ENCODE measurements around the gene CISD3.

CISD3 gene

GRCh38 chr17:38746849-38747462 is 16.8 kb downstream of the CISD3 start (continued):
- TF ChIP-seq PRDM10 (tag by site-specific recombination; IDR thresholded peaks at IDR 0.05), result peak; percentile 81
- no peak for TF ChIP-seq GFI1B (tag by site-specific recombination; IDR thresholded peaks at IDR 0.05)
- peak; percentile 71 for TF ChIP-seq GLIS2 (tag by site-specific recombination; IDR thresholded peaks at IDR 0.05)
- no peak for TF ChIP-seq ZNF449 (tag by site-specific recombination; IDR thresholded peaks at IDR 0.05)
- TF ChIP-seq BCL6B (tag by site-specific recombination; IDR thresholded peaks at IDR 0.05), result no peak
- no peak for TF ChIP-seq HOXA7 (CRISPR knock-in tag; IDR thresholded peaks at IDR 0.05; ENCODE audit: borderline replicate concordance)
- no peak for TF ChIP-seq ZNF174 (tag by site-specific recombination; IDR thresholded peaks at IDR 0.05)
- TF ChIP-seq ZNF398 (tag by site-specific recombination; IDR thresholded peaks at IDR 0.05), result no peak
- TF ChIP-seq ZNF596 (tag by site-specific recombination; IDR thresholded peaks at IDR 0.05), result no peak
- 0 out of 2 replicates have a peak, but pooled peaks have one; percentile 60 for TF ChIP-seq ZBTB7A (tag by site-specific recombination; IDR thresholded peaks at IDR 0.05; ENCODE audit: low read depth)
- TF ChIP-seq ZNF837 (tag by site-specific recombination; IDR thresholded peaks at IDR 0.05), result no peak
- TF ChIP-seq ZBTB10 (tag by site-specific recombination; IDR thresholded peaks at IDR 0.05), result peak; percentile 12; the same call in 1 of the 2 replicates
- TF ChIP-seq ZNF423 (tag by site-specific recombination; IDR thresholded peaks at IDR 0.05), result 0 out of 2 replicates have a peak, but pooled peaks have one; percentile 19
- peak; percentile 59 for TF ChIP-seq ZIC2 (tag by site-specific recombination; IDR thresholded peaks at IDR 0.05)
- 0 out of 2 replicates have a peak, but pooled peaks have one; percentile 27 for TF ChIP-seq WT1 (tag by site-specific recombination; IDR thresholded peaks at IDR 0.05)
- no peak for TF ChIP-seq ZNF48 (tag by site-specific recombination; IDR thresholded peaks at IDR 0.05)
- TF ChIP-seq ZNF302 (tag by site-specific recombination; IDR thresholded peaks at IDR 0.05; ENCODE audit: low read depth), result no peak
- no peak for TF ChIP-seq SCRT1 (tag by site-specific recombination; IDR thresholded peaks at IDR 0.05; ENCODE audit: borderline replicate concordance)
- TF ChIP-seq EGR2 (tag by site-specific recombination; IDR thresholded peaks at IDR 0.05; ENCODE audit: low read depth), result peak; percentile 85
- TF ChIP-seq KLF8 (tag by site-specific recombination; IDR thresholded peaks at IDR 0.05), result peak; percentile 42; the same call in 1 of the 2 replicates
- TF ChIP-seq ZNF404 (tag by site-specific recombination; IDR thresholded peaks at IDR 0.05), result no peak
- peak; percentile 35 for TF ChIP-seq SP2 (tag by site-specific recombination; IDR thresholded peaks at IDR 0.05)
- TF ChIP-seq CTCF (tag by site-specific recombination; IDR thresholded peaks at IDR 0.05), result no peak
- TF ChIP-seq PRDM4 (tag by site-specific recombination; IDR thresholded peaks at IDR 0.05), result peak; percentile 97

All from HEK293 (cell line).